GM19467 (cell line): Measurements from ENCODE around the gene RPL13.
"Not testable (repeated sequence)": the region's sequence is repeated elsewhere in the genome, so short reads cannot be mapped to it uniquely, and the experiment has no call there.

Source experiments
- ATAC-seq: cut with Tn5 transposase; IDR thresholded peaks from one replicate; pipeline ENCODE4 v1.9.1; 2021; ENCODE audit warnings: mild to moderate bottlenecking, moderate library complexity; ENCODE audit not compliant: unreplicated experiment

The RPL13 gene

GRCh38 chr16:89561884-89562599 lies 1.6 kb downstream of the RPL13 start:
- no peak for ATAC-seq

DNA sequence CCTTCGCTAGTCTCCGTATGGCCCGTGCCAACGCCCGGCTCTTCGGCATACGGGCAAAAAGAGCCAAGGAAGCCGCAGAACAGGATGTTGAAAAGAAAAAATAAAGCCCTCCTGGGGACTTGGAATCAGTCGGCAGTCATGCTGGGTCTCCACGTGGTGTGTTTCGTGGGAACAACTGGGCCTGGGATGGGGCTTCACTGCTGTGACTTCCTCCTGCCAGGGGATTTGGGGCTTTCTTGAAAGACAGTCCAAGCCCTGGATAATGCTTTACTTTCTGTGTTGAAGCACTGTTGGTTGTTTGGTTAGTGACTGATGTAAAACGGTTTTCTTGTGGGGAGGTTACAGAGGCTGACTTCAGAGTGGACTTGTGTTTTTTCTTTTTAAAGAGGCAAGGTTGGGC lies 2.5 kb downstream of the RPL13 start:
- ATAC-seq, result no peak

DNA sequence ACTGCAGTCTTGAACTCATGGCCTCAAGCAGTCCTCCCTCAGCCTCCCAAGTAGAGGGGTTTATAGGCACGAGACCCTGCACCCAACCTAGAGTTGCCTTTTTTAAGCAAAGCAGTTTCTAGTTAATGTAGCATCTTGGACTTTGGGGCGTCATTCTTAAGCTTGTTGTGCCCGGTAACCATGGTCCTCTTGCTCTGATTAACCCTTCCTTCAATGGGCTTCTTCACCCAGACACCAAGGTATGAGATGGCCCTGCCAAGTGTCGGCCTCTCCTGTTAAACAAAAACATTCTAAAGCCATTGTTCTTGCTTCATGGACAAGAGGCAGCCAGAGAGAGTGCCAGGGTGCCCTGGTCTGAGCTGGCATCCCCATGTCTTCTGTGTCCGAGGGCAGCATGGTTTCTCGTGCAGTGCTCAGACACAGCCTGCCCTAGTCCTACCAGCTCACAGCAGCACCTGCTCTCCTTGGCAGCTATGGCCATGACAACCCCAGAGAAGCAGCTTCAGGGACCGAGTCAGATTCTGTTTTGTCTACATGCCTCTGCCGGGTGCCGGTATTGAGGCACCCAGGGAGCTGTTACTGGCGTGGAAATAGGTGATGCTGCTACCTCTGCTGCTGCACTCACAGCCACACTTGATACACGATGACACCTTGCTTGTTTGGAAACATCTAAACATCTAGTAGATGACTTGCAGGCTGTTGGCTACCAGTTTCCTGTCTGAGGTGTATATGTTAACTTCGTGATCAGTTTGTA lies 3.3 kb downstream of the RPL13 start:
- no peak for ATAC-seq

DNA sequence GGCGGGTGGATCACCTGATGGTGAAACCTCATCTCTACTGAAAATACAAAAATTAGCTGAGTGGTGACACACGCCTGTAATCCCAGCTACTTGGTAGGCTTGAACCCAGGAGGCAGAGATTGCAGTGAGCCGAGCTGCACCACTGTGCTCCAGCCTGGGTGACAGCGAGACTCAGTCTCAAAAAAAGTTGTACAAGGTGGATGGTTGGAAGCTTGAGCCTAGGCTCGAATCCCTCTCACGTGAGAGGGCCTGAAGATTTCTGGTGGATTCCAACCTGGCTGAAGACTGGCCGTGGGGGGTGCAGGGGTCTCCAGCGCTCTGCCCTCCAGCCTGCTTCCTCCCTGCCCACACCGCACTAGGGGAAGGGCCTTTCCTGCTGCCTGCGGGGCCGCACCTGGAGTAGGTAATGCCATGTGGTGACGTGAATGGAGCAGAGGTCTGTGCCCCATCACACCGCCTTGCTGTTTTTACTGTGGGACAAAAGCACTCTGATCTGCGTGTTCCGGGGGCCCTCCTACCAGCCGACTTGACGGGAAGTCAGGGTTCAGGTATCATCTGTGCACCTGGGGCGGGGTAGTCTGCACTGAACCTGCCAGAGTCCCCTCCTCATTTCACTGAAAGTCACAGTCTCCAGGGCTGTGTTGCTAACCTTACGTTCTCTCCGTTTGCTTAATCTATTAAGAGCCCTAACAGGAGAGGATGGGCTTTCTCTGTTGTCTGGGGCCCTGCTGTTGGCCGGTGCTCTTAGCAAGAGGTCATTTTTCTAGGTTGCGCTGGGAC lies 4.2 kb downstream of the RPL13 start:
- no peak for ATAC-seq

DNA sequence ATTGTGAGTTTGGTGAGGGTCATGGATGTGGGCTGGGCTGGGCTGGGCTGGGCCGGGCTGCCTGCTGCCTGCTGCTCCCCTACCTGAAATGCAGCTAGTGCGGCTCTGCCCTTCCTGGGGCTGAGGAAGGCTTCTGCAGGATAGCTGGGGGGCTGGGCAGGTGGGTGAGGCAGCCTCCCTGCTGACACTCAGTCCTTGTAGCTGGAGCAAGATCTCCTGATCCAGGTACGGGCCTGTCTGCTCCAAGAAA lies 4.7 kb downstream of the RPL13 start:
- no peak for ATAC-seq

DNA sequence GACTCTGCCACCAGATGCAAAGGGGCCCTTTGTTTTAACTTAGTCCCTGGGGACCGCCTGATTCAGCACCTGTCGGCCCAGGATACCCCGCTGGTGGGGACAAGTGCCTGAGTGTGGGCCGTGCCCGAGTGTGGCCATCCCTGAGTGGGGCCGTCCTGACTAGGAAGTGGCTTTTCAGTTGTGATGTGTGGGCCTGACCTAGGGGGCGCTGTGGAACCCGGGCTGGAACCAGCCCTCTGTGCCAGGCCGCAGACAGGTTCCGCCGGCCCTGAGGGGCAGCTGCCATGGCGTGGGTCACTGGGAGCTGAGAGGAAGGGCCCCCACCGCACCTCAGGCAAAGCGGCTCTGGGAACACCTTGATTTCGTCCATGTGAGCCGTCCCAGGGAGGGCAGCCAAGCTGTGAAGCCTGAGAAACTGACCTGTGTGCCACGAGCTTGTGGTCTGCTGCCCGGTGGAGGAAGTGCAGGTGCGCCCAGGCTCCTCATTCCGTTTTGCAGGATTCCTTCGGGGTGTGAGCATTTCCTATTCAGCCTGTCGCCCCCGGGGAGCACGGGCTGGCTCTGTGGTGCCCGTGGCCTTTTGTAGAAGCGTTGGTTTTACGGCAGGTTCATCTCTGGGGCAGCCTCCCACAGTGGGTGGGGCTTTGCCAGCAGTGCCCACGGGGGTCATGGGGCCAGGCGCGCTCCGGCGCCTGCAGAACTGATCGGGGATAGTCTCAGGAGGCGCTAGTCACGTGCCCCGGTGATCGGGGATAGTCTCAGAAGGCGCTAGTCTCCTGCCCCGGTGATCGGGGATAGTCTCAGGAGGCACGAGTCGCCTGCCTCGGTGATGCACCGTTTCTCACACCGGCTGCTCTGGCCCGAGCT lies 5.3 kb downstream of the RPL13 start:
- ATAC-seq, result no peak

DNA sequence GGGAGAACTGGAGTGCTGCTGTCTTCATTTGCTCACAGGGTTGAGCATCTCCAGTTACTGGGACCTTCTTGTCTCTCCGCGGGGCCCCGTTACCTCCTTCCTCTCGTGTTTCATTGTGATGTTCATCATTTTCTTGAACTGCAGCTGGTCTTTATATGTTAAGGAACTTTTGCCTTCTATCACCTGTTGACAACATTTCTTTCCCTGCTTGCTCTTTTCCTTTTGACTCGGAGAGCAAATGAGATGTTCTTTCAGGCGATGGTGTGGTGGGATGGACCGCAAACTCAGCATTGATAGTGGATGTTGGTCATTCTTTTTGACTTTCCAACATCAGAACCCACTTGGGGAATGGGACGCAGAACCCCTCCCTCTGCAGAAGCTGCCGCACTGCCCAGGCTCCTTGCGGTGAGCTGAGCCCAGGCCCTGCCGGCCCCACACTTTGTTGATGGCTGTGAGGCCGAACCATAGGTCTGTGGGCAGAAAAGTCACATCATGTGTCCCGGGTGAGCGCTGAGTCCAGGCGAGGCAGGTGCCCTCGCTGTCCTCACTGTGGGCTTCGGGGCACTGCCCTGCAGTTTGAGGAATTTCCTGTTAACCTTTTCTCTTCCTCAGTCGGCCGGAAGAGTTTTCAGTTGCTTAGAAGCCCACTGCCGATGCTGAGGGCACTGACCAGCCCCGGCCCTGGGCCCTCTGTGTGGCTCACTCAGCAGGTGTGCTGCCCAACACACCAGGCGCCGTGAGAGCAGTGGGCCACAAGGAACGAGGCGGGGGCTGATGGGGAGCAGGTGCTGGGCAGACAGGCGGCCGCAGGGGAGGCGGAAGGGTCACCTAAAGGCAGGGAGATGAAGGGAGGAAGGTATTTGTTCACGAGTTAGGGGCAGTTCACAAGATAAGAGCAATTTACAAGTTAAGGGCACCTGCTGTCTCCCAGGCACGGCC lies 7.4 kb downstream of the RPL13 start:
- ATAC-seq, result no peak

DNA sequence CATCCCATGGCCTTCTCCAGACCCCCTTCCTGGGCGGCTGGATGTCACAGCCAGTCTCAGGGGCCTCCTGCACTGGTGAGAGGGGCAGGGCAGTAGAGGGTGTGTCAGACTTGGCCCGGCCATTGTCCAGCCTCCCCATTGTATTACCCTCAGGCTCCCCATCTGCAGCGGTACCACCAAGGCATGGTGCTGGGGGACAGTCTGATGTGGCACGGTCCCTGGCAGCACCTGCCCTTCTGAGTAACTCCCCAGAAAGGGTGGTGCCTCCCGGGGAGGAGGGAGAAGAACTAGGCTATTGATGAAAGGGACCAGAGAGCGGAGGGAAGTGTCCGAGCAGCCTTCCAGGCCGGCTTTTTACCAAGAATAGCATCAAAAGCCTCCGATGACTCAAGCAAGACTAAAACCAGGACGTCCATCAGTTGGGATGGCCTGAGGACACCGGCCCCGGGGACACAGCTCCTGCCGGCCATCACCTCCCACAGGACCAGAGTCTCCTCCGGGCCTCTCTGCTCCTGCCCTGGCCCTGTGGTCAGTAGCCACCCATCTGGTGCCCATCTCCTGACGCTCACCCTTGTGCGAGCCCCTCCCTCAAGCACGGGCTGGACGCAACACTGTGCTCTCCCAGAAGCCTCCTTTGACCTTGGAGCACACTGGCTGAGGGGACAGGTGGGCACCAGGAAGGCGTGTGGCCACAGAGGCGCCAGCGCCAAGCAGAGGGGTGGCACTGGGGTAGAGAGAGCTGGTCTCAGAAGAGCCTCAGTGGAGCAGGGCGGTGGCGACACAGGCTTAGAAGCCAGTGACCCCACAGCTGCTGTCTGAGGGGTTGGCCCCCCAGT lies 9.2 kb downstream of the RPL13 start:
- ATAC-seq, result no peak

DNA sequence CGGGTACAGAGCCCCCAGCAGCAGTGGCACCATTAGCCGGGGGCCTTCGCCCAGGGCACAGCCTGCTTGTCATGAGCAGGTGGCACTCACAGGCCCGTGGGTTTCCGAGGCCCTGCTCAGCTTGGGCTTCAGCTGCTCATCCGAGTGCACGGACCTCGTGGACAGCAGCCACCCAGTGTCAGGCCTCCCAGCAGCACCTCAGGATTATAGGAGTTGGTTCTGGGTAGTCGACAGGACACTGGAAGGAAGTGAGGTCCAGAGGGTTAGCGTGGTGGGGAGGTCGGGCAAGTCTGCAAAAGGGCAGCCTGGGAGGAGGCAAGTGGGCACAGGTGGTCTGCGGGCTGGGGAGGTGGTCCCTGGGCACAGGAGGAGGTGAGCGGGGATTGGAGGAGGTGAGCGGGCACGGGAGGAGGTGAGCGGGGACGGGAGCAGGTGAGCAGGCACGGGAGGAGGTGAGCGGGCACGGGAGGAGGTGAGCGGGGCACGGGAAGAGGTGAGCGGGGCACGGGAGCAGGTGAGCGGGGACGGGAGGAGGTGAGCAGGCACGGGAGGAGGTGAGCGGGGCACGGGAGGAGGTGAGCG lies 10.0 kb downstream of the RPL13 start:
- no peak for ATAC-seq

DNA sequence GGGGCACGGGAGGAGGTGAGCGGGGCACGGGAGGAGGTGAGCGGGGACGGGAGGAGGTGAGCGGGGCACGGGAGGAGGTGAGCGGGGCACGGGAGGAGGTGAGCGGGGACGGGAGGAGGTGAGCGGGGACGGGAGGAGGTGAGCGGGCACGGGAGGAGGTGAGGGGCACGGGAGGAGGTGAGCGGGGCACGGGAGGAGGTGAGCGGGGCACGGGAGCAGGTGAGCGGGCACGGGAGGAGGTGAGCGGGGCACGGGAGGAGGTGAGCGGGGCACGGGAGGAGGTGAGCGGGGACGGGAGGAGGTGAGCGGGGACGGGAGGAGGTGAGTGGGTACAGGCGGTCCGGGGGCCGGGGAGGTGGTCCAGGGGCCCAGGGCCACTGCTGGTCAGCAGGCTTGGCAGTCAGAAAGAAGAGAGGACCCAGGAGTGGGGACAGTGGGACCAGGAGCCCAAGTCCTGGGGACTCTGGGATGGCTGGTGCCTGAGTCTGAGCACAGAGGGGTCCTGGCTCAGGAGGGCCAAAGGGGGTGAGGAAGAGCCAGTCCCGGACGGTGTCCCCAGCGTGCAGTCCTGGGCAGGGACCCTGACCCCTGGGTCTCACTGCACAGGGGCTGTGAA lies 10.6 kb downstream of the RPL13 start:
- ATAC-seq, result not testable (repeated sequence)

- no peak for ATAC-seq
Measured at GRCh38 chr16:89571636-89572035, 11.2 kb downstream of the RPL13 start.

DNA sequence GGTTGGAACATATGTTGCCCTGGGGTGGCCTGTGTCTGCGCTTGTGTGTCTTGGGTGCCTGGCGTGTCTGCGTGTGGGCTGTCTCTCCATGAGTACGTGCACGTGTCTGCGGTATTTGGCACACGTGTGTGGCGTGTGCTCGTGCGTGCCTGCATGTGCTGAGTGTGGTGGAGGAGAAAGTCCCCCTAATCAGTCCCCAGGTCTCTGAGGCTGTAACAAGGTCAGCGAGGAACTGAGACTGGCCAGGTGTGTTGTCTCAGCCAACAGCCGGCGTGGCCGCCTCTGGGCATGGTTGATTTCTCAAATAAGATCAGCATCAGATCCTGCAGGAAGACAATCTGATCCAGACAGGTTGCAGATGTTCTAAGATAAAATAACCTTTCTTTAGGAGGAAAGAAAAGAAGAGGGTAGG lies 11.6 kb downstream of the RPL13 start:
- ATAC-seq, result no peak

- ATAC-seq, result no peak
Measured at GRCh38 chr16:89572485-89573205, 12.2 kb downstream of the RPL13 start.

DNA sequence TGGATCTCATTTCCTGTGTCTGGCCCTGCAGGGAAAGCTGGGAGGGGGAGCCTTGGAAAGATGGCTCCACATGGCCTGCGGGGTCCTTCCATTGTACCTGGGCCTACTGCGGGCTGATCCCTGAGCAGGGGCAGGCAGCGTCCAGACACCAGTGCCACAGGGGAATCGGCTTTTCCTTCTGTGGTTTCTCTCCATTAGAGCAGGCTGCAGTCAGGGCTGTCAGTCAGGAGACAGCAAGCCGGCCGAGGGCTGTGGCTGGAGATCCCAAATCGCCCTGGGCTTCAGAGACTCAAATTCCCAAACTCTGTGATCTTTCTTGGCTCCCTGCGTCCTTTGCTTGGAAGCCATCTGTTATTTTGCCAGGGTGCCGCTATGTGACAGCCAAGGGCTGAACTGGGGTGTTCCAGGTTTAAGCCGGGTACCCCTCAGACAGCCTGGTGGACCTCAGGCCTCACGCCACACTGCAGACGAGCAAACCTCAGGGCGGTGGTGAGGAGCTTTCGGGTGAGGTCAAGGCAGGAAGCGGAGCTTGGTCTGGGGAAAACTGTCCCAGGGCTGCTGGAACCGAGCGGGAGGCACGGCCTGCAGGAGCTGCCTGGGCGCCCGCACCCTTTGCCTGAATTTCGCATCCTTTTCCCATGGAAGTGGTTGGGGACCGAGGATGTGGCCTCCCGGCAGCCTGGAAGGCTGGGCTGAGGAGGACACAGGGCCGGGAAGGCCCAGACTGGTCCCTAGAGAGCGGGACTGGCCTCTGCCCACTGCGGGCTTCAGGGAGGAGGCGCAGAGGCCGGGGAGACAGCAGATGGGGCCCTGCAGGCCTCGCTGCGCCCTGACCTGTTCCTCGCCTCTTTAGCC lies 13.6 kb downstream of the RPL13 start:
- ATAC-seq, result peak; percentile 5

GRCh38 chr16:89574681-89575246 lies 14.3 kb downstream of the RPL13 start:
- peak; percentile 44 for ATAC-seq
